SK-MEL-5 (cell line): ENCODE results near the gene POLRMT. TPM values are rescaled to one million over a fixed set of nuclear protein-coding genes. Genes with fewer than 3 reads are reported as not detected.
"Not testable (repeated sequence)": the region's sequence is repeated elsewhere in the genome, so short reads cannot be mapped to it uniquely, and the experiment has no call there.

Experiments
- DNase-seq: peaks from one replicate; pipeline ENCODE4 v3.0.0-alpha.2; 2016; ENCODE audit warnings: low read depth, low spot score
- in situ Hi-C: cut with HindIII; loops from 2 replicates; pipeline ENCODE4 v1.10.0; 2016; ENCODE audit warnings: low sequenced_read_pairs, high pct_unique_total_duplicates, low pct_unique_long_range_greater_than_20kb
- total RNA-seq: library from RNA; depleted of rRNA; stranded (reverse); fragments of >200 nt; shearing (Covaris generic); gene quantifications from 2 replicates; pipeline ENCODE4 v1.2.3, GENCODE V29; 2014

POLRMT gene
- total RNA-seq, 1 experiment from 2014 or later, result 29.0 TPM

DNA sequence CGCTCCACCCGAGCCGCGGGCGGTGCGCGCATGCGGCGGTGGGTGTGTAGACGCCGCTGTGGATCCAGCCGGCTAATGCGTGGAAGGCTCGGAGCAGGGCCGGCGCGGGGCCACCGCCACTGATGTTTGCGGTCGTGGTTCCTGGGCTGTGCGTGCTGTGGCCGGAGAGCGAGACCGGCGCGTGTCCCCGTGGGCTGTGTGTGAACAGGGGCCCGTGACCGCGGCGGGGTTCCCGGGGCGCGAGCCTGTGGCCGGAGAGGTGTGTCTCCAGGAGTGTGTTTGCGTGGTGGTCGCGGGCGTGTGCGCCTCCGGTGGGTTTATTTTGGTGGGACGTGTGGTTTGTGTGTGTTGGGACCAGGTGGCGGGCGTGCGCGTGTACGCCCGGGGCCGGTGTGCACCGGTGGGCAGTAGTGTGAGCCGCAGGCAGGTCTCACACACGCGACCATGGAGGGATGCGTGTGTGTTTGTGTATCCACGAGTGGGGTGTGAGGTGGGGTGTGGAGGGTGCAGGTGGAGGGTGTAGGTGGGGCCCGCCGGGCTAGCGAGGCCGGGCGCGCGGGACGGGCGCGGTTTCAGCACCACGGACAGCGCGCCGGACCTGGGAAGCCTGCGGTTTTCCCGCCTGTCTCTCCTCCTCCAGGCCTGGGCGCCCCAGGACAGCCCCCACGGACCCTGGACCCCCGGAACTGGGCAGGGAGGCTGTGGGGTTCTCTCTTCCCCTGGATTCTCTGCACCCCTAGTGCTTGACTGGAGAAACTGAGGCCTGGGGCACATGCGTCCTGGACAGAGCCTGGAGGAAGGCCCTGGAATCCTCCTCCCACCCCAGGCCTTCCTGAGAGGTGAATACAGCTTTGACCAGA, 42.0 kb downstream of the POLRMT start:
- no peak for DNase-seq
- in situ Hi-C loops, result no loop called here

- DNase-seq, result no peak
- in situ Hi-C loops, result no loop called here
These were observed 42.6 kb downstream of the POLRMT start for GRCh38 chr19:590750-591098.

GRCh38 chr19:590396-590745, 43.0 kb downstream of the POLRMT start:
- no peak for DNase-seq
- in situ Hi-C loops, result no loop called here

GRCh38 chr19:589693-590395, 43.5 kb downstream of the POLRMT start, which contains the start of gene HCN2:
Gene HCN2, plus strand, starts transcription at chr19:589881. Its CDS starts 65 bp downstream, at chr19:589946.
- no peak for DNase-seq
- in situ Hi-C loops, result no loop called here

DNA sequence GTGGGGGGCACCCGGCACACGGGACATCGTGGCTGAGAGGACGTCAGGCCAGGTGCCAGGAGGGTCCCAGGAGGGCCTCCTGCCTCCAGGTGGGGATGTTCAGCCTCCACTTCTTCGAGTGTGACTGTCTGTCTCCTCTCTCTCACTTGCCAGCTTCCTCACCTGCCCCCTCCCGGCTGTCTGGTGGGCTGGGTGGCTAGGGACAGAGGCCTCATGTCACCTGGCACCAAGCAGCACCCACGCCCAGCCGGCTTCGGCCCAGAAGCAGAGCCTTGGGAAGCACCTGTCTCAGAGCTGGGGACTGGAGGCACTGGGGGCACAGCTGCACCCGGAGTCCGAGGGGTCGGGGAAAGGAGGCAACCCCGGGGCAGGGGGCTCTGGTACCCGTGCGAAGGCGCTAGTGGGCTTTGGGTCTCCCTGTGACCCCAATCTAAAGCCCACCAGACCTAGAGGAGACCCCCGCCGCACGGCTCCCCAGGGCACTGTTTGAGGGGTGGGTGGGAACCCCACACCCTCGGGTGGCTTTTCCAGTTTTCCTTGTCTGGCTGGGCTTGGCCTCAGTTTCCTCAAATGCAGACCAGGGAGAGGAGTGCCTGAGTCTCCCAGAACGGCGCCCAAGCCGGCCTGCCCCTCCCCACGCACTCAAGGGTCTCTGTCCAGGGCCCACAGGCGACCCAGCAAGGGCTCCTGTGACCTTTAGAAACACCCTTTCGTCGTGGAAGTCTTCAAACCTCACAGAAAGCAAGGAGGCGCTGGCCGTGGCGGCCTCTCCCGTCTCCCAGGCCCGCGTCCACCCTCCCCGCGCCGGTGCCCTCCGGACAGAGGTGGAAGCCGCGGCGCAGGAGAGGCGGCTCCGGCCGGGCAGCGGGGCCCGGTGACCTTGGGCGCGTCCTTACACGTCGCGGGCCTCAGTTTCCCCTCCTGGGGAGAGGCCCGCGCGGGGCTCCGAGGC, 44.3 kb downstream of the POLRMT start:
- no peak for DNase-seq
- in situ Hi-C loops, result no loop called here

- in situ Hi-C loops, result no loop called here
- DNase-seq, result peak; percentile 86
These were observed 45.1 kb downstream of the POLRMT start for GRCh38 chr19:588093-588740.

GRCh38 chr19:585551-586110, 47.7 kb downstream of the POLRMT start:
- DNase-seq, result no peak
- in situ Hi-C loops, result no loop called here

DNA sequence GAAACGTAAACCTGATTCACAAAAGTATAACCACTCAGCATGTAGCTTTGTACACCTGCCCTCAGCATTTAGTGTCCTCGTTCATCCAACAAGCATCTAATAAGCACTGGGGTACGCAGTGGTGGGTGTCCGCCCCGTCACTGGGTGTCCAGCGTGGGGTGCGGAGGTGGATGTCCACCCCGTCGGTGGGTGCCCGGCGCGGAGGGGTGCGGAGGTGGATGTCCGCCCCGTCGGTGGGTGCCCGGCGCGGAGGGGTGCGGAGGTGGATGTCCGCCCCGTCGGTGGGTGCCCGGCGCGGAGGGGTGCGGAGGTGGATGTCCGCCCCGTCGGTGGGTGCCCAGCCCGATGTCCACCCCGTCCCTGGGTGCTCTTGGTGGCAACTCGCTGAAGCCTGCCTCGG, 48.2 kb downstream of the POLRMT start:
- in situ Hi-C loops, DNase-seq: not testable (repeated sequence)

GRCh38 chr19:584240-585001, 48.9 kb downstream of the POLRMT start:
- peak; percentile 53 for DNase-seq
- in situ Hi-C loops, result no loop called here

- DNase-seq, result no peak
- in situ Hi-C loops, result no loop called here
These were observed 49.4 kb downstream of the POLRMT start for GRCh38 chr19:583968-584239.

GRCh38 chr19:583198-583967, 50.0 kb downstream of the POLRMT start:
- in situ Hi-C loops, result no loop called here

DNA sequence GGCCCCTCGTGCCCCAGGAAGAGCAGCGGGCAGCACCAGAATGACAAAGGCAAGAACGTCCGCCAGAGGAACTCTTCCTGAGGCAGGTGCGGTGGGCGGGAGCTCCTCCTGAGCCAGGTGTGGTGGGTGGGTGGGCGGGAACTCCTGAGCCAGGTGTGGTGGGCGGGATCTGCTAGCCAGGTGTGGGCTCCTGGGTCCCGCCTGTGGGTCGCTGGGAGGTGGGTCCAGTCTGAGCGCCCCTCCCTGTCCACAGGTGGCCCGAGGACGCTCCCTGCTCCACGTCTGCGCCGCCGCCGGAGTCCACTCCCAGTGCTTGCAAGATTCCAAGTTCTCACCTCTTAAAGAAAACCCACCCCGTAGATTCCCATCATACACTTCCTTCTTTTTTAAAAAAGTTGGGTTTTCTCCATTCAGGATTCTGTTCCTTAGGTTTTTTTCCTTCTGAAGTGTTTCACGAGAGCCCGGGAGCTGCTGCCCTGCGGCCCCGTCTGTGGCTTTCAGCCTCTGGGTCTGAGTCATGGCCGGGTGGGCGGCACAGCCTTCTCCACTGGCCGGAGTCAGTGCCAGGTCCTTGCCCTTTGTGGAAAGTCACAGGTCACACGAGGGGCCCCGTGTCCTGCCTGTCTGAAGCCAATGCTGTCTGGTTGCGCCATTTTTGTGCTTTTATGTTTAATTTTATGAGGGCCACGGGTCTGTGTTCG, 50.7 kb downstream of the POLRMT start:
- in situ Hi-C loops, result no loop called here
- DNase-seq, result no peak

More at GRCh38 chr19:583198-583967, 50.0 kb downstream of the POLRMT start:
- no peak for DNase-seq

DNA sequence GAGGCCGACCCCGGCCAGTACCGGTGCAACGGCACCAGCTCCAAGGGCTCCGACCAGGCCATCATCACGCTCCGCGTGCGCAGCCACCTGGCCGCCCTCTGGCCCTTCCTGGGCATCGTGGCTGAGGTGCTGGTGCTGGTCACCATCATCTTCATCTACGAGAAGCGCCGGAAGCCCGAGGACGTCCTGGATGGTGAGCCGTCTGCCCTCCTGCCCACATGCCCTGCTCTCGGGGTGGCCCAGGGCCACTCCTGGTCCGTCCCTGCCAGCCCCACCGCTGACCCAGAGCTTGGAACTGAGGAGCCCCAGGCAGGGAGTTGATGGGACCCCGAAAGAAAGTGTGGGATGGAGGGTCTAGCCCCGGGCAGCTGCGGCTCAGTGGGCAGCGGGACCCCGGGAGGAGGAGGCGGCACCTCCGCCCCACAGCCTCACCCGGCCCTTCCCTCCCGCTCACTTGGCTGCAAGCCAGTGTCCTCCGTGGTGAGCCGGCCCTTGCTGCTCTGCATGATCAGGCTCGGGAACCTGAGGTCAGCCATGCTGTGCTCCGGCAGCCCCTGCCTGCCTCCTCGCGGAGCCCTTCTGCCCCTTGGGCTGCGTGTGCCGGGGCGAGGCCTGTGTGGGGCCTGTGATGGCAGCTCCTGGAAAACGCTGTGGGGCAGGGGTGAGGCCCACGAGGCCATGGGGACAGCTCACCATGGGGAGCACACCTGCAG, 51.8 kb downstream of the POLRMT start:
- no peak for DNase-seq
- in situ Hi-C loops, result no loop called here

GRCh38 chr19:580274-580835, 53.0 kb downstream of the POLRMT start:
- in situ Hi-C loops, result no loop called here
- DNase-seq, result no peak

DNA sequence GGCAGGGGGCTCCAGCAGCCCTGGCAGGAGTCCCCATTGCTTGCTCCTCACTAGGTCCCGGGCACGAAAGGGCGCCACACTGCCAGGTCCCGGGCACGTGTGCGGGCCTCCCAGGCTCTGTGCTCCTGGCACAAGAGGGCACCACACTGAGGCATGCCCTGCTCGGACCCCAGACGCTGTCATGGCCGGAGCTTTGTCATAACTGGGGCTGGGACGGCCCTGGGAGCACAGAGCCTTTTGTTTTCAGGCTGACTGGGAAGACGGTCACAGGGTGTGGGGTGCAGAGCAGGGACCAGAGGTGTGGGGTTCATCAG, 53.5 kb downstream of the POLRMT start:
- in situ Hi-C loops, result no loop called here
- DNase-seq, result no peak
